ENCODE measurements around the gene RALGAPA1.

DNA sequence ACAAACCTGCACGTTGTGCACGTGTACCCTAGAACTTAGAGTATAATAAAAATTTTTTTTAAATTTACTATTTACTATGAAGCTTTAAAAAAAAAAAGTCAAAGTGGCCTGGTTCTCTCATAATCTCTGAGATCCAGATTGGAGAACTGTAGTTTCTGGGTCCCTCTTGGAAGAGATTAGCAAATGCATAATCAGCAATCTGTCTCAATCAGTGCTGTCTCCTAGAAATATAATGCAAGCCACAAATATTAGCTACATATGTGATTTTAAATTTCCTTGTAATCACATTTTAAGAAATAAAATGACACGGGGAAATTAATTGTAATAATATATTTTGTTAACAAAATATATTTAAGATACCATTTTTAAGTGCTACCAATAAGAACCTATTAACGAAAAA lies 32.3 kb downstream of the RALGAPA1 start:
- TF ChIP-seq, protein P1, sequence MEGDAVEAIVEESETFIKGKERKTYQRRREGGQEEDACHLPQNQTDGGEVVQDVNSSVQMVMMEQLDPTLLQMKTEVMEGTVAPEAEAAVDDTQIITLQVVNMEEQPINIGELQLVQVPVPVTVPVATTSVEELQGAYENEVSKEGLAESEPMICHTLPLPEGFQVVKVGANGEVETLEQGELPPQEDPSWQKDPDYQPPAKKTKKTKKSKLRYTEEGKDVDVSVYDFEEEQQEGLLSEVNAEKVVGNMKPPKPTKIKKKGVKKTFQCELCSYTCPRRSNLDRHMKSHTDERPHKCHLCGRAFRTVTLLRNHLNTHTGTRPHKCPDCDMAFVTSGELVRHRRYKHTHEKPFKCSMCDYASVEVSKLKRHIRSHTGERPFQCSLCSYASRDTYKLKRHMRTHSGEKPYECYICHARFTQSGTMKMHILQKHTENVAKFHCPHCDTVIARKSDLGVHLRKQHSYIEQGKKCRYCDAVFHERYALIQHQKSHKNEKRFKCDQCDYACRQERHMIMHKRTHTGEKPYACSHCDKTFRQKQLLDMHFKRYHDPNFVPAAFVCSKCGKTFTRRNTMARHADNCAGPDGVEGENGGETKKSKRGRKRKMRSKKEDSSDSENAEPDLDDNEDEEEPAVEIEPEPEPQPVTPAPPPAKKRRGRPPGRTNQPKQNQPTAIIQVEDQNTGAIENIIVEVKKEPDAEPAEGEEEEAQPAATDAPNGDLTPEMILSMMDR (IDR thresholded peaks at IDR 0.05; ENCODE audit: low read length) = no peak
- no peak for TF ChIP-seq EZH2 (IDR thresholded peaks at IDR 0.05; ENCODE audit: borderline replicate concordance, low read length)
